ENCODE measurements around the gene ICAM1. TPM values are rescaled to one million over a fixed set of nuclear protein-coding genes. Genes with fewer than 3 reads are reported as not detected.

The ICAM1 gene
- total RNA-seq, 2 donors from 2014 or later: 12.0 to 28.5 TPM

- intact Hi-C loops (cut with DNase I): loop anchor here in 1 of 2 donors (5.0 kb wide), 1 partner anchor 61 kb away; the partner anchor contains the start of gene ICAM1
- peak; percentile 99 for DNase-seq
- ATAC-seq: peak; percentile 94 to 95
Observed at GRCh38 chr19:10332965-10333757, 62.2 kb downstream of the ICAM1 start, which contains the start of gene RAVER1. TSS of gene RAVER1 (minus strand) at chr19:10333529. CDS start at chr19:10333507, 22 bp downstream.

- peak in 1 of 2 donors; percentile 0 for ATAC-seq
- intact Hi-C loops (cut with DNase I): loop anchor here in 1 of 2 donors (5.0 kb wide), 1 partner anchor 62 kb away; the partner anchor contains the start of gene ICAM1
- DNase-seq: no peak
Observed at GRCh38 chr19:10333758-10334587, 63.1 kb downstream of the ICAM1 start.

- DNase-seq (peak; percentile 97), ATAC-seq (peak; percentile 85 to 89)
- intact Hi-C loops (cut with DNase I): loop anchor here in 1 of 2 donors (5.0 kb wide), 2 partner anchors 43 to 62 kb away; partner anchors contain the start of gene ICAM1
Observed at GRCh38 chr19:10334588-10335351, 63.9 kb downstream of the ICAM1 start.

- no peak for DNase-seq
- intact Hi-C loops (cut with DNase I): loop anchor here in 1 of 2 donors (5.0 kb wide), 1 partner anchor 42 kb away; no protein-coding TSS in a partner anchor
- ATAC-seq: no peak
Observed at GRCh38 chr19:10335352-10335985, 64.5 kb downstream of the ICAM1 start.

Small RNAs within 50 kb of the gene (microRNA-seq; reads per million reads assigned to microRNA genes)
- 0 reads per million in 2 donors for gene MIR4322

Other genes starting within 250 kb of the ICAM1 start
- gene SHFL, start 184.8 kb upstream of the ICAM1 start, total RNA-seq: 10 to 100 TPM; 11.4 to 18.7 TPM
- under 1 TPM in 1 of 2 donors, not detected in 1; 0.24 TPM for gene ANGPTL6, start 168.4 kb upstream of the ICAM1 start, total RNA-seq
- 10 to 100 TPM; 23.6 to 38.9 TPM for gene PPAN, start 164.8 kb upstream of the ICAM1 start, total RNA-seq
- 10 to 100 TPM in 1 of 2 donors, 1 to 10 TPM in 1; 3.8 to 13.2 TPM for gene P2RY11, start 159.4 kb upstream of the ICAM1 start, total RNA-seq
- gene EIF3G, start 151.2 kb upstream of the ICAM1 start, total RNA-seq: 100 to 1,000 TPM; 136 to 148 TPM
- gene DNMT1, start 76.2 kb upstream of the ICAM1 start, total RNA-seq: 10 to 100 TPM; 32.7 to 34.9 TPM
- gene S1PR2, start 39.8 kb upstream of the ICAM1 start, total RNA-seq: 10 to 100 TPM in 1 of 2 donors, 1 to 10 TPM in 1; 7.9 to 13.6 TPM
- gene MRPL4, start 18.9 kb upstream of the ICAM1 start, total RNA-seq: 10 to 100 TPM; 60.2 to 68.5 TPM
- gene ICAM4, start 15.8 kb downstream of the ICAM1 start, total RNA-seq: under 1 TPM; 0.42 to 0.85 TPM
- gene ICAM5, start 18.8 kb downstream of the ICAM1 start, total RNA-seq: under 1 TPM; 0.71 to 0.86 TPM
- 1 to 10 TPM; 1.5 to 1.8 TPM for gene ZGLP1, start 38.7 kb downstream of the ICAM1 start, total RNA-seq
- gene FDX2, start 44.9 kb downstream of the ICAM1 start, total RNA-seq: 10 to 100 TPM; 14.1 to 18.2 TPM
- gene RAVER1, start 62.4 kb downstream of the ICAM1 start, total RNA-seq: 10 to 100 TPM; 14.0 to 19.3 TPM
- 10 to 100 TPM; 23.4 to 25.3 TPM for gene ICAM3, start 68.5 kb downstream of the ICAM1 start, total RNA-seq
- gene TYK2, start 109.5 kb downstream of the ICAM1 start, total RNA-seq: 10 to 100 TPM; 57.3 to 59.3 TPM
- gene CDC37, start 132.4 kb downstream of the ICAM1 start, total RNA-seq: 100 to 1,000 TPM; 130 to 156 TPM
- 10 to 100 TPM; 13.5 to 13.7 TPM for gene PDE4A, start 149.4 kb downstream of the ICAM1 start, total RNA-seq
- 10 to 100 TPM; 53.5 to 55.1 TPM for gene KEAP1, start 232.2 kb downstream of the ICAM1 start, total RNA-seq
- gene S1PR5, start 246.3 kb downstream of the ICAM1 start, total RNA-seq: under 1 TPM; 0.21 to 0.29 TPM

Measured in left cardiac atrium (tissue), 4 donors.